Upper lobe of left lung (tissue), 6 donors: ENCODE measurements around the gene S100A1. TPM values are rescaled to one million over a fixed set of nuclear protein-coding genes. Genes with fewer than 3 reads are reported as not detected.
A peak's percentile ranks its signal among the peaks of the same experiment; 100 is the strongest.

Experiments used
- ATAC-seq, 2 donors: fragments of 200-7000 bp; cut with Tn5 transposase; one replicate each; pipeline ENCODE4 v1.9.1; 2022; ENCODE audit warnings: mild to moderate bottlenecking in 2 of 2, moderate library complexity in 2 of 2; ENCODE audit not compliant: low FRiP score in 2 of 2
- DNase-seq, 2 donors: peaks; one replicate each; pipeline ENCODE4 v3.0.0-alpha.2; 2019 to 2020
- H3K27ac ChIP-seq, 4 donors: fragments of 200-600 bp; sonication (generic); one replicate each; pipeline ENCODE4 v1.5.1; 2016 to 2019
- H3K27me3 ChIP-seq, 4 donors: fragments of 200-600 bp; sonication (generic); one replicate each; pipeline ENCODE4 v1.5.1; 2017 to 2019
- H3K36me3 ChIP-seq, 4 donors: fragments of 200-600 bp; sonication (generic); one replicate each; pipeline ENCODE4 v1.5.1; 2016 to 2019
- H3K4me1 ChIP-seq, 4 donors: fragments of 200-600 bp; sonication (generic); one replicate each; pipeline ENCODE4 v1.5.1; 2018 to 2019
- H3K4me3 ChIP-seq, 4 donors: fragments of 200-600 bp; sonication (generic); one replicate each; pipeline ENCODE4 v1.5.1; 2017 to 2019; ENCODE audit warnings: mild to moderate bottlenecking in 2 of 4, moderate library complexity in 1 of 4
- H3K9me3 ChIP-seq, 4 donors: fragments of 200-600 bp; sonication (generic); one replicate each; pipeline ENCODE4 v1.5.1; 2018 to 2019
- EP300 ChIP-seq, 4 donors: sonication (generic); formaldehyde crosslinking; IDR thresholded peaks; one replicate each; pipeline ENCODE4 v1.5.1; 2017; ENCODE audit warnings: antibody characterized with exemption in 4 of 4, control low read depth in 2 of 4
- POLR2A ChIP-seq, 4 donors: fragments of 450-650 bp; IDR thresholded peaks; one replicate each; pipeline ENCODE4 v1.5.1; 2016 to 2017; ENCODE audit warnings: antibody characterized with exemption in 4 of 4, mild to moderate bottlenecking in 2 of 4
- POLR2AphosphoS5 ChIP-seq, 2 donors: sonication (generic); formaldehyde crosslinking; IDR thresholded peaks; one replicate each; pipeline ENCODE4 v1.5.1; 2017; ENCODE audit warnings: antibody characterized with exemption in 2 of 2
- WGBS, 2 donors: methylation state at CpG; one replicate each; pipeline ENCODE4 v1.1.5; 2017 to 2018; 5-methylcytosine and 5-hydroxymethylcytosine counted together
- total RNA-seq, 6 donors: library from RNA; depleted of rRNA in 4 of 6; stranded (reverse); fragments of >200 nt in 4 of 6; gene quantifications; one replicate each; pipeline versions ENCODE4 v1.1.0 to v1.2.1, GENCODE V29; 2016 to 2021
- TF ChIP-seq, protein P1 (sequence below), 6 experiments: fragments of 450-650 bp in 4 of 6; fragments of 200-600 bp in 2 of 6; sonication (generic) in 2 of 6; IDR thresholded peaks; one replicate each; pipeline ENCODE4 v1.5.1; 2016 to 2019; ENCODE audit warnings: antibody characterized with exemption in 6 of 6
- donor health status: DM: no; HTN: no; CAD: no; lungs with moderate emphysema.
- donor health status: DM: no; HTN: yes; CAD: no; lungs with severe emphysema.

The S100A1 gene
- total RNA-seq, 6 donors from 2014 or later: 1.1 TPM; not detected in 5

- H3K27me3 ChIP-seq: peaks cover 0 to 15% (median 6%) of the 10 kb centered on the region in 4 donors
- no peak for DNase-seq
Observed at GRCh38 chr1:153680120-153680403, 51.8 kb downstream of the S100A1 start.

More at GRCh38 chr1:153680120-153680403, 51.8 kb downstream of the S100A1 start:
- WGBS, 2 donors: 19 to 32% methylated on average over 7 to 10 of the region's 10 CpGs
- no peak for TF ChIP-seq EP300 (IDR thresholded peaks at IDR 0.05)
- TF ChIP-seq POLR2AphosphoS5 (IDR thresholded peaks at IDR 0.05): no peak
- no peak for TF ChIP-seq POLR2A (IDR thresholded peaks at IDR 0.05)
- TF ChIP-seq, protein P1, sequence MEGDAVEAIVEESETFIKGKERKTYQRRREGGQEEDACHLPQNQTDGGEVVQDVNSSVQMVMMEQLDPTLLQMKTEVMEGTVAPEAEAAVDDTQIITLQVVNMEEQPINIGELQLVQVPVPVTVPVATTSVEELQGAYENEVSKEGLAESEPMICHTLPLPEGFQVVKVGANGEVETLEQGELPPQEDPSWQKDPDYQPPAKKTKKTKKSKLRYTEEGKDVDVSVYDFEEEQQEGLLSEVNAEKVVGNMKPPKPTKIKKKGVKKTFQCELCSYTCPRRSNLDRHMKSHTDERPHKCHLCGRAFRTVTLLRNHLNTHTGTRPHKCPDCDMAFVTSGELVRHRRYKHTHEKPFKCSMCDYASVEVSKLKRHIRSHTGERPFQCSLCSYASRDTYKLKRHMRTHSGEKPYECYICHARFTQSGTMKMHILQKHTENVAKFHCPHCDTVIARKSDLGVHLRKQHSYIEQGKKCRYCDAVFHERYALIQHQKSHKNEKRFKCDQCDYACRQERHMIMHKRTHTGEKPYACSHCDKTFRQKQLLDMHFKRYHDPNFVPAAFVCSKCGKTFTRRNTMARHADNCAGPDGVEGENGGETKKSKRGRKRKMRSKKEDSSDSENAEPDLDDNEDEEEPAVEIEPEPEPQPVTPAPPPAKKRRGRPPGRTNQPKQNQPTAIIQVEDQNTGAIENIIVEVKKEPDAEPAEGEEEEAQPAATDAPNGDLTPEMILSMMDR (IDR thresholded peaks at IDR 0.05): no peak
- H3K4me3 ChIP-seq: peak overlapping the region; percentile 59 to 73 (median 66)
- peak overlapping the region; percentile 69 to 88 (median 82) for H3K27ac ChIP-seq
- H3K4me1 ChIP-seq: peaks cover 20 to 38% (median 33%) of the 10 kb centered on the region in 4 donors
- H3K36me3 ChIP-seq: peaks cover 0 to 26% (median 9%) of the 10 kb centered on the region in 4 donors
- peak in 1 of 2 donors; percentile 1 for ATAC-seq
- no peaks in the 10 kb centered on the region for H3K9me3 ChIP-seq

Other genes starting within 250 kb of the S100A1 start
- gene S100A8, start 237.4 kb upstream of the S100A1 start, total RNA-seq: 100 to 1,000 TPM in 4 of 6 donors, 10 to 100 TPM in 2; 49.2 to 842 (median 194) TPM
- gene S100A7A, start 211.9 kb upstream of the S100A1 start, total RNA-seq: not detected
- not detected for gene S100A7, start 167.8 kb upstream of the S100A1 start, total RNA-seq
- gene S100A6, start 92.4 kb upstream of the S100A1 start, total RNA-seq: 1,000 to 10,000 TPM in 3 of 6 donors, 100 to 1,000 TPM in 3; 399 to 1,595 (median 925) TPM
- not detected for gene S100A5, start 87.5 kb upstream of the S100A1 start, total RNA-seq
- 100 to 1,000 TPM; 234 to 983 (median 633) TPM for gene S100A4, start 82.6 kb upstream of the S100A1 start, total RNA-seq
- 1 to 10 TPM in 5 of 6 donors, not detected in 1; 2.0 to 4.4 (median 2.1) TPM for gene S100A3, start 79.2 kb upstream of the S100A1 start, total RNA-seq
- gene S100A2, start 62.6 kb upstream of the S100A1 start, total RNA-seq: 10 to 100 TPM in 2 of 6 donors, 1 to 10 TPM in 3, not detected in 1; 2.0 to 12.0 (median 7.9) TPM
- 100 to 1,000 TPM in 1 of 6 donors, 10 to 100 TPM in 5; 33.5 to 133 (median 55.7) TPM for gene S100A16, start 15.3 kb upstream of the S100A1 start, total RNA-seq
- 100 to 1,000 TPM in 4 of 6 donors, 10 to 100 TPM in 2; 76.5 to 239 (median 133) TPM for gene S100A14, start 12.1 kb upstream of the S100A1 start, total RNA-seq
- gene S100A13, start 929 bp upstream of the S100A1 start, total RNA-seq: 100 to 1,000 TPM in 2 of 6 donors, 10 to 100 TPM in 4; 72.8 to 132 (median 86.3) TPM
- gene CHTOP, start 5.6 kb downstream of the S100A1 start, total RNA-seq: 10 to 100 TPM; 51.3 to 89.1 (median 59.2) TPM
- 10 to 100 TPM; 13.5 to 44.4 (median 35.2) TPM for gene SNAPIN, start 30.3 kb downstream of the S100A1 start, total RNA-seq
- 100 to 1,000 TPM in 1 of 6 donors, 10 to 100 TPM in 5; 21.0 to 120 (median 75.8) TPM for gene ILF2, start 42.6 kb downstream of the S100A1 start, total RNA-seq
- gene NPR1, start 50.3 kb downstream of the S100A1 start, total RNA-seq: 100 to 1,000 TPM in 1 of 6 donors, 10 to 100 TPM in 5; 32.5 to 101 (median 63.0) TPM
- gene INTS3, start 99.6 kb downstream of the S100A1 start, total RNA-seq: 100 to 1,000 TPM in 1 of 6 donors, 10 to 100 TPM in 5; 58.2 to 159 (median 63.1) TPM
- gene SLC27A3, start 147.0 kb downstream of the S100A1 start, total RNA-seq: 100 to 1,000 TPM in 5 of 6 donors, 10 to 100 TPM in 1; 92.8 to 272 (median 167) TPM